ENCODE measurements around the gene NMRK1.

- no peak for TF ChIP-seq CTCF (IDR thresholded peaks at IDR 0.05 in 8 of 11, conservative IDR thresholded peaks at IDR 0.05 in 3 of 11)
- no peak for TF ChIP-seq POLR2A (IDR thresholded peaks at IDR 0.05)
- no peak for TF ChIP-seq POLR2AphosphoS5 (IDR thresholded peaks at IDR 0.05)
These were observed 33.5 kb downstream of the NMRK1 start for GRCh38 chr9:75054368-75055001.

All from spleen (tissue), 7 donors.